Common myeloid progenitor, CD34-positive (primary cell): ENCODE results near the gene CCNK.

Experiments used
- CTCF ChIA-PET: fragments of 350-600 bp; sonication (Branson Sonifier 250); formaldehyde crosslinking; loops from one replicate; lab custom pipeline; 2021; ENCODE audit warnings: antibody characterized with exemption; lab: Charles Lee
- POLR2A ChIA-PET: fragments of 350-600 bp; sonication (Branson Sonifier 250); formaldehyde crosslinking; loops from one replicate; lab custom pipeline; 2021; ENCODE audit warnings: antibody characterized with exemption; lab: Charles Lee
- DNase-seq, 3 donors: peaks; one replicate each; pipeline versions ENCODE4 v3.0.0 to v3.0.0-alpha.2; 2013
- H3K27ac ChIP-seq, 2 experiments: 1 replicate in 1 of 2; 2 replicates in 1 of 2; pipeline ENCODE4 v1.7.0; 2013; ENCODE audit warnings: inconsistent platforms in 2 of 2, low read length in 2 of 2, mild to moderate bottlenecking in 2 of 2, low read depth in 1 of 2, moderate library complexity in 1 of 2; ENCODE audit not compliant: severe bottlenecking in 2 of 2, insufficient read depth in 1 of 2, poor library complexity in 1 of 2
- H3K27me3 ChIP-seq, 5 experiments: replicated peaks in 2 of 5; 1 replicate in 3 of 5; 2 replicates in 2 of 5; pipeline versions ENCODE4 v1.6.1 to v1.7.0; 2013; ENCODE audit warnings: low read length in 4 of 5, mild to moderate bottlenecking in 2 of 5, moderate library complexity in 2 of 5, inconsistent platforms in 1 of 5; ENCODE audit not compliant: insufficient read depth in 5 of 5, control insufficient read depth in 4 of 5
- H3K36me3 ChIP-seq, 4 experiments: 1 replicate in 2 of 4; 2 replicates in 2 of 4; pipeline versions ENCODE4 v1.6.1 to v1.7.0; 2013; ENCODE audit warnings: low read length in 3 of 4, control low read depth in 1 of 4, mild to moderate bottlenecking in 1 of 4; ENCODE audit not compliant: control insufficient read depth in 4 of 4, insufficient read depth in 4 of 4
- H3K4me1 ChIP-seq, 4 experiments: 1 replicate in 3 of 4; 2 replicates in 1 of 4; pipeline versions ENCODE4 v1.6.1 to v1.7.1; 2013; ENCODE audit warnings: low read length in 3 of 4, mild to moderate bottlenecking in 3 of 4, control low read depth in 1 of 4, inconsistent platforms in 1 of 4, moderate library complexity in 1 of 4; ENCODE audit not compliant: control insufficient read depth in 4 of 4, insufficient read depth in 4 of 4; ENCODE audit errors: control extremely low read depth in 1 of 4
- H3K4me3 ChIP-seq, 7 experiments: 1 replicate in 4 of 7; 2 replicates in 3 of 7; pipeline versions ENCODE4 v1.5.1 to v1.7.0; 2013; ENCODE audit warnings: mild to moderate bottlenecking in 7 of 7, low read length in 6 of 7, moderate library complexity in 6 of 7, inconsistent platforms in 2 of 7, low read depth in 2 of 7, control low read depth in 1 of 7; ENCODE audit not compliant: insufficient read depth in 4 of 7, control insufficient read depth in 1 of 7; ENCODE audit errors: extremely low read depth in 1 of 7
- H3K9me3 ChIP-seq, 5 experiments: 1 replicate in 4 of 5; 2 replicates in 1 of 5; pipeline versions ENCODE4 v1.6.1 to v1.7.1; 2013; ENCODE audit warnings: low read length in 4 of 5, mild to moderate bottlenecking in 2 of 5, inconsistent platforms in 1 of 5, low read depth in 1 of 5, moderate library complexity in 1 of 5; ENCODE audit not compliant: control insufficient read depth in 4 of 5, insufficient read depth in 2 of 5; ENCODE audit errors: control extremely low read depth in 1 of 5
- WGBS: methylation state at CpG from one replicate; pipeline ENCODE4 v1.1.5; 2013; ENCODE audit not compliant: insufficient coverage; 5-methylcytosine and 5-hydroxymethylcytosine counted together

CCNK gene

GRCh38 chr14:99518441-99519346 lies 37.5 kb downstream of the CCNK start:
- peaks cover 0 to 5% (median 3%) of the 10 kb centered on the region in 4 experiments for H3K36me3 ChIP-seq
- no peaks in the 10 kb centered on the region for H3K27me3 ChIP-seq
- H3K27ac ChIP-seq = no peak overlapping the region
- POLR2A ChIA-PET = no interaction called here
- no peak overlapping the region for H3K4me3 ChIP-seq
- 24% methylated on average over 15 of the region's 21 CpGs for WGBS
- no peaks in the 10 kb centered on the region for H3K9me3 ChIP-seq
- peak; percentile 47 to 77 (median 72) for DNase-seq
- CTCF ChIA-PET = interaction anchor here (0.7 to 2.1 kb wide), 11 partner anchors 10 to 369 kb away, joined by 3 to 6 read pairs (median 3); no protein-coding TSS in a partner anchor
- H3K4me1 ChIP-seq = no peaks in the 10 kb centered on the region

- no peaks in the 10 kb centered on the region for H3K36me3 ChIP-seq
- DNase-seq = no peak
- H3K27me3 ChIP-seq = no peaks in the 10 kb centered on the region
- H3K9me3 ChIP-seq = no peaks in the 10 kb centered on the region
- ChIA-PET CTCF (interaction anchor here (1.0 kb wide), 3 partner anchors 24 to 368 kb away, joined by 3 read pairs; no protein-coding TSS in a partner anchor), POLR2A (no interaction called here)
- H3K27ac ChIP-seq = no peak overlapping the region
- WGBS = 95% methylated on average over 6 of the region's 8 CpGs
- no peaks in the 10 kb centered on the region for H3K4me1 ChIP-seq
- no peak overlapping the region for H3K4me3 ChIP-seq
These were observed 38.2 kb downstream of the CCNK start for GRCh38 chr14:99519347-99519881.

DNA sequence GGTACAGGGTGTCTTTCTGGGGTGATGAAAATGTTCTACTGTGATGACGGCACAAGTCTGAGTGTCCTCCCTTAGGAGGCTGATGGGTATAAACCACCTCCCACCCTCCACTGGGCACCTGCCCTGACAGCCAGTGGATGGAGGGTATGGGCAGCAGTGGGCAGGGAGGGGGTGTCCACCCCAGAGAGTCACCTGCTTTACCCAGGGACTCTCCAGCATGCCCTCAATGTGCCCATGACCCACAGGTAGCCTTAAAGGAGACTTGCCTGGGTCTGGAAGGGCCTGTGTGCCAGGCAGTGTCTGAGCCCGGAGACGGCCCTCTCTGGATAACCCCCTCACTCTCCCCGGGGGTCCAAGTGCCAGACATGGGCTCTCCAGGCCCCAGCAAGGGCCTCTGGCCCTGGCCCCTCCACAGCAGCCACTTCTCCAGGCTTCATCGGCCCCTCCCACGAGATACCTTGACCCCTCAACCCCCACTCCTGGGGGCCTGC lies 38.8 kb downstream of the CCNK start:
- no peak for DNase-seq
- 90% methylated on average over 3 of the region's 6 CpGs for WGBS
- Histone ChIP-seq H3K9me3 (no peaks in the 10 kb centered on the region), H3K27me3 (no peaks in the 10 kb centered on the region), H3K27ac (no peak overlapping the region), H3K4me3 (no peak overlapping the region), H3K36me3 (no peaks in the 10 kb centered on the region), H3K4me1 (no peaks in the 10 kb centered on the region)
- ChIA-PET POLR2A (no interaction called here), CTCF (interaction anchor here (1.0 kb wide), 2 partner anchors 25 to 367 kb away, joined by 3 read pairs; no protein-coding TSS in a partner anchor)

- H3K4me1 ChIP-seq = no peaks in the 10 kb centered on the region
- no peaks in the 10 kb centered on the region for H3K36me3 ChIP-seq
- WGBS = 98% methylated on average over 9 of the region's 11 CpGs
- H3K27ac ChIP-seq = no peak overlapping the region
- ChIA-PET CTCF (interaction anchor here (1.5 to 1.6 kb wide), 2 partner anchors 104 to 105 kb away, joined by 3 read pairs; no protein-coding TSS in a partner anchor), POLR2A (no interaction called here)
- no peak for DNase-seq
- H3K4me3 ChIP-seq = no peak overlapping the region
- H3K9me3 ChIP-seq = no peaks in the 10 kb centered on the region
- H3K27me3 ChIP-seq = no peaks in the 10 kb centered on the region
These were observed 39.4 kb downstream of the CCNK start for GRCh38 chr14:99520571-99521081.

- Histone ChIP-seq H3K36me3 (no peaks in the 10 kb centered on the region), H3K27ac (no peak overlapping the region), H3K4me1 (no peaks in the 10 kb centered on the region), H3K9me3 (no peaks in the 10 kb centered on the region), H3K4me3 (no peak overlapping the region), H3K27me3 (no peaks in the 10 kb centered on the region)
- CTCF ChIA-PET = interaction anchor here (0.6 to 1.6 kb wide), 4 partner anchors 103 to 115 kb away, joined by 3 to 8 read pairs (median 3); no protein-coding TSS in a partner anchor
- DNase-seq = no peak
- POLR2A ChIA-PET = no interaction called here
- 97% methylated on average over 25 of the region's 25 CpGs for WGBS
These were observed 40.2 kb downstream of the CCNK start for GRCh38 chr14:99521176-99522024.

- no peaks in the 10 kb centered on the region for H3K9me3 ChIP-seq
- 91% methylated on average over 15 of the region's 18 CpGs for WGBS
These were observed 40.8 kb downstream of the CCNK start for GRCh38 chr14:99522025-99522401.

More at GRCh38 chr14:99522025-99522401, 40.8 kb downstream of the CCNK start:
- no peak for DNase-seq
- no peak overlapping the region for H3K27ac ChIP-seq
- no peaks in the 10 kb centered on the region for H3K4me1 ChIP-seq
- no peaks in the 10 kb centered on the region for H3K36me3 ChIP-seq
- ChIA-PET CTCF (interaction anchor here (1.5 to 1.6 kb wide), 3 partner anchors 102 to 106 kb away, joined by 3 to 8 read pairs (median 3); no protein-coding TSS in a partner anchor), POLR2A (no interaction called here)
- H3K4me3 ChIP-seq = no peak overlapping the region
- no peaks in the 10 kb centered on the region for H3K27me3 ChIP-seq
